Ishikawa (cell line): ENCODE results near the gene HOMER1.

Experiments used
- NFIC ChIP-seq: IDR thresholded peaks from 2 replicates; pipeline ENCODE4 v1.6.1; 2012
- TEAD4 ChIP-seq: IDR thresholded peaks from 2 replicates; pipeline ENCODE4 v1.6.1; 2012

- no peak for TF ChIP-seq NFIC
- TF ChIP-seq TEAD4, result no peak
These were observed 127.3 kb downstream of the HOMER1 start for GRCh38 chr5:79386679-79387078.
